GM19467 (cell line): ENCODE results near the gene TNS2.

Source experiments
- ATAC-seq: cut with Tn5 transposase; IDR thresholded peaks from one replicate; pipeline ENCODE4 v1.9.1; 2021; ENCODE audit warnings: mild to moderate bottlenecking, moderate library complexity; ENCODE audit not compliant: unreplicated experiment

Gene TNS2

DNA sequence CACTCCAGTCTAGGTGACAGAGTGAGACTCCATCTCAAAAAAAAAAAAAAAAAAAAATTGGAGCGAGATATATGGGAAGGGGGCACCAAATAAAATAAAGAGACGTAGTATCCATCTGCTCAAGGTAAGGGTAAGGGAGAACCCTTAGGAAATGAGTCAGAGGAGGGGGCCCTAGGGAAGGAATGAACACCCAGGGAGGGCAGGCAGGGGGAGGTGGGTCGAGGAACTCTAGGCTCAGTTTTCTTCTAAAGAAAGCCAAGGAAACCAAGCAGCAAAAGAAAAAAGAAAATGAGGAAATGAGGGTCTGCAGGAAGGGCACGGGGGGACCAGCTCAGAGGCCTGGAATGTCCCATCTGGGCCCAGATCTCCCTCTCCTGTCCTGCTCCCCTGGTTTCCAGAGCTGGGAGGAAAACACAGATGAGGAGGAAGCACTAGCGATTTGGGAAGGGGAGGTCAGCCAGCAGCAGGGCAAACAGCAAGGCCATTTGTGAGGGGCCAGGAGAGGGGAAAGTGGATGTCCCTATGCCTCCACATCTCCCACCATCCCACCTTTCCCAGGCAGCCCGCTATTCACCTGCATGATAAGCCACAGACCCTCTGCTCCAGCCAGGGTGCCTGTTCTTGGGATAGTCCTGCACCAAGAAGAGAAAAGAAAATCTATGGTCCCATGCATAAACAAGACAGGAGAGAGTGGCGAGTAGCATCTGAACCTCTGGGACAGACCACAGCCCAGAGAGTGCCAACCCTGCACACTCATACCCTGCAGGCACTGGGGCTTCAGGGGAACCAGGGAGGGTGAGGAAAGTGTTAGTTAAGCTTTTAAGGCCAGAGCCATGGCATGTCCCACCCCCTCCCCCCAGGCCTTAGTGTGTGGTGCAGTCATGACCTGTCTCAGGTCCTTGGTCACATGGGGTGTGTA is 17.5 kb downstream of the TNS2 start:
- no peak for ATAC-seq

DNA sequence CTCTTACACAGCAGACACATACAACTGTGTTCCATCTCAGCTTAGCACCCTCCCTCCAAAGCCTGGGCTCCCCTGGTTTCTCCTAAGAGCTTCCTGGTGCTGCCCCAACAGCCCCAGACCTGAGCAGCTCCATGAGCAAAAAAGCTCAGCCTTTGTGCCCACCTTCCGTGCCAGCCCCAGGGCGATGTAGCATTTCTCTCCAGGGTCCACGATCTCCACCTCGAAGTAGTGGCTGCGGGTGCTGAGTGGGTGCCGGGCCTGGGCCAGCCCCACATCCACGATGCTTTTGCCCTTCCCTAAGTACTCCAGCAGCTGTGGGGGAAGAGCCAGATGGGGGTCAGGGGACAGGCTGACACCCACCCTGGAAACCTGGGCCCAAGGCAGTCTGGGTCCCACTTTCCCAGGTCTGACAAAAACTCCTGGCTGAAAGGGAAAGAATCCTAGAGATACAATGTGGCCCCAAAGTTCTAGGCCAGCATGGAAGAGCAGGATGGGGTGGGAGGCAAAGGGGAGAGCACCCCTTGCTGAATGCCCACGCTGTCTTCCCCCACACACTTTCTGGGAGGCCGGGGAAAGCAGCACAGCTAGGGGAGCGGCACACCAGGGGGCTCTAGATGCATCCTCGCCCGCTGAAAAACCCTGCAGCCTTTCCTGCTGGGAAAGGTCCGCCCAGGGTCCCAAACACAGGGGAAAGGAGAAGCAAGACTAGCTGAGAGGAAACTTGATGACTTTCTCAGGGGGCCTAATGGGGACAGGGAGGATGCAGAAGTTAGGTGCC is 18.3 kb downstream of the TNS2 start:
- no peak for ATAC-seq

DNA sequence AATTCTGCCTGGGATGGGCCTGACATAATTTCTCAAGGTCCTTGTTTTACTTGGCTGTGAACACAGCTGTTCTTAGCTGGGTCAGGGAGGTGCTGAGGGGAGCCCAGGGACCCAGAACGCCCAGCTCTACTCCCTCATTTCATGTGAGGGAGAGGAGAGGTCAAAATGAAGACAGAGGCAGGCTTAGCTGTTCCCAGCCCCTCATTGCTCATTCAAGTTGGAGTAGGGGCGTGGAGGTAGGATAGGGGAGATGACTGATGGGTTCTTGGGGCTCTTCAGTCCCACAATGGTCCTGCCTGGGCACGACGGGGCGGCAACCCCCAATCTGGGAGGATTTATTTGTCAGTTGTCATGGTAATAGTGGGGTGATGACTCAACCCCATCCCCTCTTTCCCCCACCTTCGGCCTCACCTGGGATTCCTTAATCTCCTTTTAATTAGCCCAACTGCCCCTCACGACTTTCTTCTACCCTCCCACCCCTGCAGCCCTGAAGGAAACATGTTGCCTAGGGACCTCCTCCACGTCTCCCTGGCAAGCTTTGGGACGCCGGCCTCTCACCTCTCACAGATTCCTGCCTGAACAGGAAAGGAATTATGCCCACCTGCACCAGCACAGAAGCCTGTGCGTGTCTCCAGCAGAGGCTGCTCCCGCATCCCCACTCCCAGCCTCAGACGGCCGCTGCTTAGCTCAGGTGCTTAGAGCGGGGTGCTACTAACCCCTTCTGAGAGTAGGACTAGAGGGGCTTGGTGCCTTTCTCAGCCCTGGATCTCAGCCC is 19.1 kb downstream of the TNS2 start:
- no peak for ATAC-seq

DNA sequence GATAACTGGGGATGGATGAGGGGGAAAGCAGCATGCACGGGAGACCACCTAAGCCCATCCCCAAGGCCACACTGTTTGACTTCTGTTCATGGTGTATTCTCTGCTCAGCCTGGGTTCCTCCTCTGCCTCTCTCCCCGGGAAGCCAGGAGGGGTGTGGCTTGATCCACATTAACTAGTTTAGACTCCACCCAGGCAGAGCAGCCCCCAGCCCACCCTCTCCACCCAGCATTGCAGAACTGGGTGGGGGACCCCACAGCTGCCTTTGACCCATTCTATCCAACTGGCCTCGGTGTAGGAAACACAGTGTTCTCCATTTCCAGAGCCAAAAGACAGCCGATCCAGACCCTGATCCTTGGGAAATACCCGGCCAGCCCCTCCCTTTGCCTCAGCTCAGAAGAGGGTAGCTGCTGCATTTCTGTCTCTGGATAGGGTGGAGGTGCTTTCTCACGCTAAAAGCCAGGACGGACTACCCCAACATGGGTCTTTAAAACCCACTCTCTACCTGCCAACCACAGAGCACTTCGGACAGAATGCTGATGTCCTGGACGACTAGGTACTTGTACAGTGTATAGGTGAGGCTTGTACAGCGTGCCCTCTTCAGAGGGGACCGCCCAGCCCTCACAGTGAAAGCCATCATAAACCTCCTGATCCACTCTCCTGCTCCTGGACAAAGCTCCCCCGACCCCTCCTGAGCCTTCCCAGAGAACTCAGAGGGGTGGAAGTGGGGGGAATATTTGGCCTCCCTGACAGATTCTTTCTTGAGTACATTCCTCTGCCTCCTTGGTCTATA is 20.0 kb downstream of the TNS2 start:
- no peak for ATAC-seq

DNA sequence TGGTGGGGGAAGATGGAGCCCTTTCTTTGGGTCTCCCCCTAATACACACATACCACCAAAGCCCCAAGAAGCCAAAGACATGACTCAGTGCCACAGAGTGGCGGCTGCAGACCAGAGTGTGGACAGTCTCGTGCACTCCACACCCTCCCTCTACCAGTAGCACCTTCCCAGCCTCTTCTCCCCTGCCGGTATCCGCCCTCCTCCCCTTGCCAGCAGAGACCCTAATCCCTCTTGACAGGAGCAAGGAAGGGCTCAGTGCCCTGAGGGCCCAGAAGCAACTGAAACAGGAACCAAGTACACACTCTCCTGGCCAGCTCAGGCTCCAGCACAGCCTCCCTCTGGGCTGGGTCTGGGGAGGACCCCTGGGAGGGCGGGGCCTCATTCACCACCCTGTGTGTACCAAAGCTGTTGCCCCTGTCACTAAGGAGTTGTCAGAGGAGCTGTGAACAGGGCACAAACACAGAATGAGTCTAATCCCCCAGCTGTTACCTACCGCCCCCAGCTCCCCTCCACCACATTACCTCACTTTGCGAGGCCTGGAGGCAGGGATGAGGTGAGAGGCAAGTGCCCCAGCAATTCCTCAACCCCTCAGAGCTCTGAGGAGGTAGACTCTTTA is 21.1 kb downstream of the TNS2 start:
- no peak for ATAC-seq

DNA sequence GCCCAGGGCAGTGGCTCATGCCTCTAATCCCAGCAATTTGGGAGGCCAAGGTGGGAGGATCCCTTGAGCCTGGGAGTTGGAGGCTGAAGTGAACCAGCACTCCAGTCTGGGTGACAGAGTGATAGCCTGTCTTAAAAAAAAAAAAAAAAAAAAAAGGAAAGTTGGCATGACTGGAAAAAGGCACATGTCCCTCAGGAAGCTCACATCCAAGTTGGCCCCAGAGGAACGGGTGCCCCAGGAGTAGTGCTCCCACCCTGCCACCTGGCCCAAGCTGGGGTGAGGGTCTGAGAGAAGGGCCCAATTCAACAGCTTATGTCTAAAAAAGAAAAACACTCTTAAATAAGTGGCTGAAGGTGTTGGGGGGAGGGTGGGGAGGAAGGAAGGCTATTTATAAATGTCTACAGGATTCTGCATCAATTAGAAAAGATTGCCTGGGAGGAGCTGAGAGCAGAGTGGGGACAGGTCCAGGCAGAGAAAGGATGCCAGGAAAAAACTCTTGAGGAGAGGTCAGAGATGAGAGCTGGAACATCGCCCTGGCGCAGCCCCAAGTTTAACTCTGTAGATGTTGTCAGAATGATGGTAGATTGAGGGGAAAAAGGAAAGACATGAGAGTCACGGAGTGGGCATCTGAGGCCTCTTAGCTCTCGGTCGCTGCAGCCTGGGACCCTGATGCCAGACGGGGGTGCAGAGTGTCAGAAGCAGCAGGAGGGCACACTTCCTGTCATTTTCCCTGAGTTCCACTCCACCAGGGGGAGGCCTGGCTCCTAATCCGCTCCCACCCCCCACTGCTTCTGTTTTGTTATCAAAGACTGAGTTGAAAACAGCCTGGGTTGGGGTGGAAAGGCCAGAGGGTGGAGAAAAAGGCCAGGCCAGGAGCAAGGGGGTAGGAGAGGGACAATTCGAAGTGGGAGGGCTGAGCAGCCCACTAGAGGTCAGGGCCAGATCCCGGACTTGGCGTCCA is 22.0 kb downstream of the TNS2 start:
- no peak for ATAC-seq

DNA sequence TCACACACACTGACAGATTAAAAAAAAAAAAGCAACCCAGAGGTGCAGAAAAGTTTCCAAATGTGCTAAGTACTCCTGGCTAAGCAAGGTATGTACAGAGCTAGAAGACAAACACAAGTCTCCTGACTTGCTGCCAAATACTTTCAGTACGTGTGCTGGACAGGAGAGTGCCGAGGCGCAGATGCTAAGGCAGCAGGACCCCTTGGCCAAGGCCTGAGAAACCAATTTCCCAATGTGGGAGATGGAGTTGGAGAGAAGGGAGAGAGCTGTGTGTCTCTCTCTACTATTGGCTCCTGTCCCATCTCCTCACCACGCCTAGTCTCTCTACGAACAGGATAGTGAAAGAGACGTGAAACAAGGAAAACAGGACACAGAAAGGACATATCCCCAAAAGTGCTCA is 24.0 kb downstream of the TNS2 start:
- no peak for ATAC-seq

DNA sequence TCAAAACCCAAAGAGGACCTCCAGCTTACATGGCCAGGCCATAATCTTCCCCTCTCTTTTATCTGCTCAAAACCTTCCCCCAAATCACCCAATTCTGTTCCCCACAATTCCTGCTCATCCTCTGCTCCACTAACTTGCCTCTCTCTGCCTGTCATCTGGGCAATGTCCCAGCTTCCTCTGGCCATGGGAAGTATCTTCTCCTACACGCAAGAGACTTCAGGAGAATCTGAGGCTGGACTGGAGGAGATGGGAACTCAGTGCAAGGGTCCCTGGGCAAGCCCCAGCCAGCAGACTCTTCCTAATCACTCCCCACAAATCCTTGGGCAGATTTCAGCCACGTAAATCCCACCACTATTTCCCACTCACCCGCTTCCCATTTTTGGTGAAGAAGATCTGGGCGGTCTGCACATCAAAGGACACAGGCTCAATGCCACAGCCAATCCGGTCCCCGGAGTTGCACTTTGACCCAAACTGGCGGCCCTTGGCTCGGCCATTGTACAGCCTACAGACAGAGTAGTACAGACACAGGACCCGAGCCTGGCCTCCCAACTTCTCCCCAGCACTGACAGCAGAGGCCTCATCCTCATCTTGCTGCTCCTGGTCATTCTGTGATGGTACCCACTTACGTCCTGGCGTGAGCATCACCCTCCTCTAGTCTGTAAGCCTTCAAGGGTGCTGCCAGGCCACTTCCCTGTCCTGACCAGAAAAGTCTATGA is 24.6 kb downstream of the TNS2 start:
- ATAC-seq: no peak

DNA sequence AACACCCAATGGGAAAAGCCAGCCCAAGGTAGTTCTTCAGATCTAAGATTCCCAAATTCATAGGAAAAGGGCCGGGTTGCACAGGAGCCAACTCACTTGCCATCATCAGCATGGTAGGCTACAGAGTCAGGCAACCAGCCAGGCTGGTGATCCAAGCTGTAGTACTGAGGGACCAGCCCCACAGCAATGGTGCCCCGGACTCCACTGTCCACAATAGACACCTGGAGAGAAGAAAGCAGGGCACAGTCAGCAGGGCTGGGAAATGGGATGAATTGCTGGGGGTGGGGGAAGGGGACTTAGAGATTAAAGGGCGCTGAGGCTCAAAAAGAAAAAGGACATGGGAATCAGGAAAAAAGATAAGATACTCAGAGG is 25.1 kb downstream of the TNS2 start:
- no peak for ATAC-seq

DNA sequence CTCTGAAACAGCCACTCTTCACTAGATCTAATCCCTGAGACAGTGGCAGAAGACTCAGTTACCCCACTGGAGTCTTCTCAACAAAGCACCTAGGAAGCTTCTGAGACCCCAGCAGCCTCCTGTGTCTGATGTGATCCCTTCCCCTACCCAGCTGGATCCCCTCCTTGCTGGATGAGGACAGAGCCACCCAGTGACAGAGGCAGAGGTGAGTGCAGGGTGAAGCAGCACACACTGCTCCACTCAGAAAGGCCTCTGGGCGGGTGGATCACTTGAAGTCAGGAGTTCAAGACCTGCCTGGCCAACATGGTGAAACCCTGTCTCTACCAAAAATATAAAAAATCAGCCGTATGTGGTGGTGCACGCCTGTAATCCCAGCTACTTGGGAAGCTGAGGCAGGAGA is 26.6 kb downstream of the TNS2 start:
- no peak for ATAC-seq

DNA sequence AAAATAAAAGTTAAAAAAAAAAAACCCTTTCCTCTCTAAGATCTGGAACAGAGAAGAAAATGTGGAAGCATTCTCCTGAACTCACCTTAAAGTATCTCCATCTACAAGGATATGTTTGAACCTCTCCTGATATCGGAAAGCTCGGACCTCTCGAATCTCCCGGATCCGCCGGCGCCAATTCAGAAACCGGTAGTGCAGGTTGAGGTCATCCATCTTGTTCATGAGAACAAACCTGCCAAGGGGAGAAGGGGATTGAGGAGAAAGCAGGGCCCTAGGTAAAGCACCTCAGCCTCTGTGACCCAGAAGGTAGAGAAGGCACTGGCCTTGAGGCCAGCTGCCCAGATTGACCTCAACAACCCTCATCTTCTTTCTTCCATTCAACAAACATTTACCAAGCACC is 27.2 kb downstream of the TNS2 start:
- no peak for ATAC-seq

DNA sequence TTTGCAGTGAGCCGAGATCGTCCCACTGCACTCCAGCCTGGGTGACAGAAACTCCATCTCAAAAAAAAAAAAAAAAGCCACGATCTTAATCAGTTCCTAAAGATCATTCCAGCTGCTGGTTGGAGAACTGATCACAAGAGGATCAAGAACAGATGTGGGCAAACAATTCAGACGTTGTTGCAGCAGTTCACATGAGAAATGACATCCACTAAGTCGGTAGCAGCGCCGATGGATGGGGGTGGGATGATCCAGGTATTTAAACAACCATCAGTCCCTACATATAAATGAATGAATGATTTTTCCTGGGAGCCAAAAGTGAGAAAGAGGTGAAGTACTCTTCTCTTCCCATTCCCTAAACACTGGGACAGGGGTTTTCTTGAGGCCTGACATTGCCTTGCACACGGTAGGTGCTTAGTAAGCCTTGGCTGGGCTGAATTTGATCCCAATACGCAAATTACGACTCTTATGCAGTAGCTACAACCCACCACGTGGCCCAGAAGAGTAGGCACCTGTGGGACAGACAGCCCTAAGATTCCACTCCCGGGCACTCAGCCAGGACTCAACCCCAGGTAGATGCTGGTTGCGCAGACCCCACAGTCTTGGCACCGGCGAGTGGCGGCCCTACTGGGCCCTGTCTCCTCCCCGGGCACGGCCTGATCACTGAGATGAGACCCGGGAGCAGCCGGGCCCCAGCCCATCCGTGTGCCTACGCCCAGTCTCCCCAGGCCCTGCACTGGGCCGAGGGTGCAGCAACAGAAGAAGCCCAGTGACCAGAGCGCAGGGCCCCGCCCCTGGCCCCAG is 28.8 kb downstream of the TNS2 start:
- ATAC-seq: no peak

DNA sequence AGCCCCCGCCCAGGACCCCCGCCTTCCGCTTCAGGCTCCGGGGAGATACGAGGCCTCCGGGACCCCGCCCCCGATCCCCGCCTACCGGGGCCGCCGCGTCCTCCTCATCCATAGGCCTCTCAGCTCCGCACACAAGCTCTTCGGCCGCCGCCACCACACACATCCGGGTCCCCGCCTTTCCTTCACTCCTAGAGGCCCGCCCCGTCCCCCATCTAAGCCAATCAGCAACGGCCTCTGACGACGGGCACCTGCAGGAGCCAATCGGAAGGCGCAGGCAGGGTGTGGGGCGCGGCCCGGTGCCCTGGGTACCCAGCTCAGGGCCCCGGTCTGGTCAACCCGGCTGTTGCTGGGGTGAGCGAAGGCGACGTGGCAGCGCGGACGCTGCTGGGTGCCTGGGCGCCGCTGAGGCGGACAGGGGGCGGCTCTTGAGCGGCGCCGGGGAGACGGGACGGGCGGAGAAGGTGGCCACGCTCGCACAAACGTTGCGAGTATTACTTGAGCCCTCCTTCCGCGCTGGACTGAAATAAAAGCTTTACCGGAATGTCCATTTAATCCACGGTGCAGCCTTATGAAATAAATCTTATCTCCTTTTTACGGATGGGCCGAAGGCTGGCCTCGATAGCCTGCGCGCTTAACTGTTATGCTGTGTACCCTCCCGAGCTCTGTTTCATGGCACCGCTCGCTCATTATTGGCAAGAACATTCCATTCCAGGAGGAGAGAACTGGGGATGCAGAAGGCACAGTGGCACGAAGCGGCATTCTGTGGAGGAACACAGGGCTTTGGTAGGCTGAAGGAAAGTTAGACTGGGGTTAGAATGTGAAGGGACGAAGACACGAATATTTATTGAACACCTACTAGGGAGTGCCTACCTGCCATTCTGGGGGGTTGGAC is 29.6 kb downstream of the TNS2 start, which contains the start of gene SPRYD3:
SPRYD3 (minus strand) TSS at position 165 of the 892 bp plus-strand sequence; CDS start at position 108, 57 bp downstream.
- peak; percentile 98 for ATAC-seq

DNA sequence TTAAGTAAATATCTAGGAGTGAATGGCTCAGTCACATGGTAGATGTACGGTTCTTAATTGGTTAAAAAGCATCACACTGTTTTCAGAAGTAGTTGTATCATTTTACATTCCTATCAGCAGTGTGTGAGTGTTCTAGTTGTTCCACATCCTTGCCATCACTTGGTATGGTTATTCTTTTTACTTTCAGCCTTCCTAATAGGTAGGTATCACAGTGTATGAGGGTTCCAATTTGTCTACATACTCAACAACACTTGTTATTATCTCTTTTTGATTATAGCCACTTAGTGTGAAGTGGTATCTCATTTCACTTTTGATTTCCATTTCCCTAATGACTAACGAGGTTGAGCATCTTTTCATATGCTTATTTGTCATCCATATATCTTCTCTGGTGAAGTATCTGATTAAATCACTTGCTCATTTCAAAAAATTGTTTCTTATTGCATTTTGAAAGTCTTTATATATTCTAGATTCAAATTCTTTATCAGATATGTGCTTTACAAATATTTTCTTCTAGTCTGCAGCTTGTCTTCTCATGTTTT is 32.8 kb downstream of the TNS2 start:
- no peak for ATAC-seq

DNA sequence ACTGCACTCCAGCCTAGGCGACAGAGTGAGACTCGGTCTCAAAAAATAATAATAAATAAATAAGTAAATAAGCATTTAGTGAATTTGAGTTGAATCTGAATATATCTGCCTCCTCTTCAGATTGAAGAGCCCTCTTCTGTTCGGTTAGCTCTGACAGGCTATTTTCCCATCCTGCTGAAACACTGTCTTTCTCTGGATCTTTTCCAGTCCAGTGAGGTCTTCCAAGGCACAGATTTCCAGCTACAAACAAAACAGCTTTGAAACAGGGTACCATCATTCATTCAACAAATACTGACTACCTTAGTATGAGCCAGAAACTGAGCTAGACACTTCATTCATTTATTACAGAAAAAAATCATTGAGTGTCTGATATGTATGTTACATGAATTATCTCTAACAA is 36.5 kb downstream of the TNS2 start:
- ATAC-seq: no peak

DNA sequence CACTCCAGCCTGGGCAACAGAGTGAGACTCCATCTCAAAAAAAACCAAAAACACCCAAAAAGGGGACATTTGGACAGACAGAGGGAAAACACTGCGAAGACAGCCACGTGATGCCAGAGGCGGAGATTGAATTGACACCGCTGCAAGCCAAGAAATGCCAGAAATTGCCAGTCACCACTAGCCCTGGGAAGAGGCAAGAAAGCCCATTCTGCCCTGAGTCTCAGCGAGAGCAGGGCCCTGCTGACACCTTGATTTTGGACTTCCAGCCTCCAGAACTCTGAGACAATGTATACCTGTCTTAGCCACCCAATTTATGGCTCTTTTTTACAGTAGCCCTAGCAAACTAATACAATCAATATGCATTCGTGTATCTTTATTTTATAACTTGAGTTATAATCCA is 40.2 kb downstream of the TNS2 start:
- ATAC-seq: no peak
